ENCODE data around the gene CMIP.

Gene CMIP

DNA sequence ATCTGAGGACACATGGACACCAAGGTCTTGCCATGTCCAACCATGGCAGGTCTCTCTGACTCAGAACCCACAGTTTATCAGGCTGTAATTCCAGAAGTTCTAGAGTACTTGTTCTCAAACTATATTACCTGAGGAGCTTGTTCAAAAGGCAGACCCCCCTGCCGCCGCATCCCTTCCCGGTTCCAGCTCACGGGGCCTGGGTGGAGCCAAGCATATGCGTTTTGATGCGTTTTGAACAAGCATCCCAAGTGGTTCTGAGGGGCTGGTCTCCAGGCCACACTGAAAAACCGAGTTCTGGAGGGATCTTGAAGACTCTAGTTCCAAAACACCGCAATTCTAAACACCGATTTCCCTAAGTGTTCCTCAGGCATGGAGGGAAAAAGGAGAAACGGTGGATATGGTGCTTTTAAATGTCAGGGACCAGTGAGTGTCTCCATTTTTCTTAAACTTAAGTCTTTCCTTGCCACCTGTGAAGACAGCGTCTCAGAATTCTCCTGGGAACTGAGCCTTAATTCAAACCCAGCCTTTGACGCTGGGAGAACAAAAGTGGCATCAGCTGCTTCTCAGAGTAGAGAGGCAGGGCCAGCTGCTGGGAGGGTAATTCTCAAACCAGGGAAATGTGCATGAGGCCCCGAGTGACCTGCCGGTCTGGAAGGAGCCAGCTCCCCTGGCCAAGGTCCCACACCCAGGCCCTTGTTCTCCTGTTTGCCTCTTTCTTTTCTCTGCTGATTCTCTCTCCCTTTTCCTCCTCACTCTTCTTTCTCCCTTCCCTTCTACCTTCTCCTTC, 250.1 kb downstream of the CMIP start:
- no peak for TF ChIP-seq CTCF (IDR thresholded peaks at IDR 0.05)

- TF ChIP-seq CTCF (IDR thresholded peaks at IDR 0.05) = no peak
These were observed 250.9 kb downstream of the CMIP start for GRCh38 chr16:81695321-81696165.

GRCh38 chr16:81696166-81696960, 251.8 kb downstream of the CMIP start:
- no peak for TF ChIP-seq CTCF (IDR thresholded peaks at IDR 0.05)

DNA sequence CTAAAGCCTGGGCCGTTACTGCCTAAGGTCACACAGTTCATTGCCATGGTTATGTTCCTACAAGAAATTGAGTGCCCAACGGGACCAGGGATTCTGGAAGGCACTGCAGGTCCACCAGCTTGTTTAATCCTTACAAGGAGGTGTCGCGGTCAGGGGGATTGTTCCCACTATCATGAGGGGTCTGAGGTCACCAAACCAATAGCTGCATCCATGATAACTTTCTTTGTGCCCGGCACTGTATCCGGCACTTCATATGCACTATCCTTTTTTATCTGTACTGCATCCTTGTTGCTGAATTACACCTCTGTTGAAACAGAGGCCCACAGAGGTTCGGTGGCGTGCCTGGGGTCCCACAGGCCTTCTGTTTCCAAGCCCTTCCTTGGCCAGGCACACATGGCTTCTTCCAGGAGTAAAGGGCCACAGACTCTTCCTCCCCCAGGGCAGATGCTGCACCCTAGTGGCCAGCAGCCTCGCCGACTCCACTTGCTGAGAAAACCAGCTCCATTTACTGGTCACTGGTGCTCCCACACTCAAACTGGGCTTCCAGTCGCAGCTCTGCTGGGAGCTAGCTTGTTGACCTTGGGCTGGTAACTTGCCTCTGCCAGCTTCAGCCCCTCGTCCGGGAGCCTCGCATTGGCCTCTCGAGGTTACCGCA, 252.5 kb downstream of the CMIP start:
- TF ChIP-seq CTCF (IDR thresholded peaks at IDR 0.05) = peak; percentile 78

- 0 out of 2 replicates have a peak, but pooled peaks have one; percentile 28 for TF ChIP-seq CTCF (IDR thresholded peaks at IDR 0.05)
These were observed 253.2 kb downstream of the CMIP start for GRCh38 chr16:81697616-81698309.

DNA sequence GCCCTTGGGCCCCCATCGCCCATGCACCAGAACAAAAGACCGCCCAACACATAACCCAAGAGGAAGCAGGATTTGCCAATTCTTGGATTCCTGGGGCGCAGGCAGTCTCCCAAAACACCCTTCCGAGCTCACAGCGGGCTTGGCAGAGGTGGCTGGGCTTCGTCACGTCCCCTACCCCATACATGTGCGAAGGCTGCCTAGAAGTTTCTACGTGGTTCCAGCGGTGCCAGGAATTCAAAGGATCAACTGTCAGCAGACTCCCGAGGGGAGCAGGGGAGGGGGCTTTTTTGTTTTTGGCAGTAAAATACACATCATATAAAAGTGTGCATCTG, 253.7 kb downstream of the CMIP start:
- no peak for TF ChIP-seq CTCF (IDR thresholded peaks at IDR 0.05)

Measured in LNCAP (cell line).